Measurements from ENCODE around the gene ANAPC10.
"Not testable (repeated sequence)": the region's sequence is repeated elsewhere in the genome, so short reads cannot be mapped to it uniquely, and the experiment has no call there.

The ANAPC10 gene

DNA sequence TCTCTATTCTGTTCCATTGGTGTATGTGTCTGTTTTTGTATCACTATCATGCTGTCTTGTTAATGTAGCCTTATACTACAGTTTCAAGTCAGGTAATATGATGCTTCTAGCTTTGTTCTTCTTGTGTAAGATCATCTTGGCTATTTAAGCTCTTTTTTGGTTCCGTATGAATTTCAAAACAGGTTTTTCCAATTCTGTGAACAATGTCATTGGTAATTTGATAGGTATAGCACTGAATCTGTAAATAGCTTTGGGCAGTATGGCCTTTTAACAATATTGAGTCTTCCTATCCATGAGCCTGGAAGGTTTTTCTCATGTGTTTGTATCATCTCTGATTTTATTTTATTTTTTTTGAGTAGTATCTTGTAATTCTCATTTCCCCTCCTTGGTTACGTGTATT, 94.3 kb downstream of the ANAPC10 start:
- H3K36me3 ChIP-seq (ENCODE audit: insufficient read depth, low read length) = no peaks in the 10 kb centered on the region
- no peaks in the 10 kb centered on the region for H3K27me3 ChIP-seq (ENCODE audit: insufficient read depth, low read length)
- H3K9ac ChIP-seq (ENCODE audit: low read length) = no peak overlapping the region
- no peaks in the 10 kb centered on the region for H3K9me3 ChIP-seq (ENCODE audit: low read length)
- no peak overlapping the region for H3K27ac ChIP-seq (ENCODE audit: low read depth, low read length, poor library complexity, severe bottlenecking)
- no peak overlapping the region for H3K4me2 ChIP-seq (ENCODE audit: low read length)
- H3K4me1 ChIP-seq (ENCODE audit: insufficient read depth, low read length, severe bottlenecking) = no peaks in the 10 kb centered on the region
- TF ChIP-seq EZH2 (IDR thresholded peaks at IDR 0.05; ENCODE audit: borderline replicate concordance, low read length) (no peak), CTCF (IDR thresholded peaks at IDR 0.05; ENCODE audit: low read length) (no peak)
- H4K20me1 ChIP-seq (ENCODE audit: insufficient read depth, low read length) = no peaks in the 10 kb centered on the region
- H2AFZ ChIP-seq (ENCODE audit: low read length) = no peak overlapping the region
- no peaks in the 10 kb centered on the region for H3K9me2 ChIP-seq (ENCODE audit: low read depth, low read length)
- no peak overlapping the region for H3K4me3 ChIP-seq (ENCODE audit: low read depth, low read length, poor library complexity, severe bottlenecking)
- no peaks in the 10 kb centered on the region for H3K79me2 ChIP-seq (ENCODE audit: insufficient read depth, low read length)
- no peaks in the 10 kb centered on the region for H3F3A ChIP-seq (ENCODE audit: insufficient read depth, low read length)

- Histone ChIP-seq H3K9me3 (ENCODE audit: low read length) (no peaks in the 10 kb centered on the region), H3K4me2 (ENCODE audit: low read length) (no peak overlapping the region), H3K27ac (ENCODE audit: low read depth, low read length, poor library complexity, severe bottlenecking) (no peak overlapping the region), H3K4me3 (ENCODE audit: low read depth, low read length, poor library complexity, severe bottlenecking) (no peak overlapping the region), H3K79me2 (ENCODE audit: insufficient read depth, low read length) (no peaks in the 10 kb centered on the region), H3K36me3 (ENCODE audit: insufficient read depth, low read length) (no peaks in the 10 kb centered on the region), H3K4me1 (ENCODE audit: insufficient read depth, low read length, severe bottlenecking) (no peaks in the 10 kb centered on the region), H3K27me3 (ENCODE audit: insufficient read depth, low read length) (no peaks in the 10 kb centered on the region), H2AFZ (ENCODE audit: low read length) (no peak overlapping the region), H3F3A (ENCODE audit: insufficient read depth, low read length) (no peaks in the 10 kb centered on the region), H4K20me1 (ENCODE audit: insufficient read depth, low read length) (no peaks in the 10 kb centered on the region), H3K9ac (ENCODE audit: low read length) (no peak overlapping the region), H3K9me2 (ENCODE audit: low read depth, low read length) (no peaks in the 10 kb centered on the region)
- TF ChIP-seq EZH2 (IDR thresholded peaks at IDR 0.05; ENCODE audit: borderline replicate concordance, low read length) = no peak
- TF ChIP-seq CTCF (IDR thresholded peaks at IDR 0.05; ENCODE audit: low read length) = no peak
Measured at GRCh38 chr4:145001635-145002034, 96.4 kb downstream of the ANAPC10 start.

DNA sequence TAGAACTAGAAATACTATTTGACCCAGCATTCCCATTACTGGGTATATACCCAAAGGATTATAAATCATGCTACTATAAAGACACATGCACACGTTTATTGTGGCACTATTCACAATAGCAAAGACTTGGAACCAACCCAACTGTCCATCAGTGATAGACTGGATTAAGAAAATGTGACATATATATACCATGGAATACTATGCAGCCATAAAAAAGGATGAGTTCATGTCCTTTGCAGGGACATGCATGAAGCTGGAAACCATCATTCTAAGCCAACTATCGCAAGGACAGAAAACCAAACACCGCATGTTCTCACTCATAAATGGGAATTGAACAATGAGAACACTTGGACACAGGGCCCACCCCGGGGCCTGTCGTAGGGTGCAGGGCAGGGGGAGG, 97.3 kb downstream of the ANAPC10 start:
- not testable (repeated sequence) for H3K4me2 ChIP-seq (ENCODE audit: low read length); H3K27me3 ChIP-seq (ENCODE audit: insufficient read depth, low read length); H3K9me2 ChIP-seq (ENCODE audit: low read depth, low read length); H3K9ac ChIP-seq (ENCODE audit: low read length); H3K79me2 ChIP-seq (ENCODE audit: insufficient read depth, low read length); H2AFZ ChIP-seq (ENCODE audit: low read length); H3K4me1 ChIP-seq (ENCODE audit: insufficient read depth, low read length, severe bottlenecking); H3K4me3 ChIP-seq (ENCODE audit: low read depth, low read length, poor library complexity, severe bottlenecking); H4K20me1 ChIP-seq (ENCODE audit: insufficient read depth, low read length); H3F3A ChIP-seq (ENCODE audit: insufficient read depth, low read length); H3K9me3 ChIP-seq (ENCODE audit: low read length); H3K36me3 ChIP-seq (ENCODE audit: insufficient read depth, low read length); H3K27ac ChIP-seq (ENCODE audit: low read depth, low read length, poor library complexity, severe bottlenecking)

DNA sequence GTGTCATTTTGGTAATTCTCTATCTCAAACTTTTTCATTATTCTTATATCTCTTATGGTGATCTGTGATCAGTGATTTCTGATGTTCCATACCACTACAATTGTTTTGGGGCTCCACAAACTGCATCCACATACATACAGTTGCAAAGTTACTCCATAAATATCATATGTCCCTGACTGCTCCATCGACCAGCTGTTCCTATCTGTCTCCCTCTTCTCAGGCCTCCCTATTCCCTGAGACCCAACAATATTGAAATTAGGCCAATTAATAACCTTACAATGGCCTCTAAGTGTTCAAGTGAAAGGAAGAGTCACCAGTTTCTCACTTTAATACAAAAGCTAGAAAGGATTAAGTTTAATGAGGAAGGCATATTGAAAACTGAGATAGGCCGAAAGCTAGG, 108.7 kb downstream of the ANAPC10 start:
- no peaks in the 10 kb centered on the region for H4K20me1 ChIP-seq (ENCODE audit: insufficient read depth, low read length)
- H3K9me3 ChIP-seq (ENCODE audit: low read length) = no peaks in the 10 kb centered on the region
- no peak overlapping the region for H3K4me3 ChIP-seq (ENCODE audit: low read depth, low read length, poor library complexity, severe bottlenecking)
- H3K27me3 ChIP-seq (ENCODE audit: insufficient read depth, low read length) = no peaks in the 10 kb centered on the region
- H3F3A ChIP-seq (ENCODE audit: insufficient read depth, low read length) = no peaks in the 10 kb centered on the region
- no peaks in the 10 kb centered on the region for H3K9me2 ChIP-seq (ENCODE audit: low read depth, low read length)
- no peaks in the 10 kb centered on the region for H3K36me3 ChIP-seq (ENCODE audit: insufficient read depth, low read length)
- H3K79me2 ChIP-seq (ENCODE audit: insufficient read depth, low read length) = no peaks in the 10 kb centered on the region
- H2AFZ ChIP-seq (ENCODE audit: low read length) = no peak overlapping the region
- no peak overlapping the region for H3K27ac ChIP-seq (ENCODE audit: low read depth, low read length, poor library complexity, severe bottlenecking)
- H3K4me2 ChIP-seq (ENCODE audit: low read length) = no peak overlapping the region
- H3K9ac ChIP-seq (ENCODE audit: low read length) = no peak overlapping the region
- TF ChIP-seq CTCF (IDR thresholded peaks at IDR 0.05; ENCODE audit: low read length) = no peak
- no peak for TF ChIP-seq EZH2 (IDR thresholded peaks at IDR 0.05; ENCODE audit: borderline replicate concordance, low read length)
- H3K4me1 ChIP-seq (ENCODE audit: insufficient read depth, low read length, severe bottlenecking) = no peaks in the 10 kb centered on the region
